ENCODE data around the gene CTDP1.

The CTDP1 gene

GRCh38 chr18:79690071-79690470 lies 10.5 kb downstream of the CTDP1 start:
- TF ChIP-seq REST (IDR thresholded peaks at IDR 0.05; ENCODE audit: insufficient read depth in 1 of 2, low read depth in 2 of 2, low read length in 2 of 2) (no peak), FOXP2 (optimal IDR thresholded peaks at IDR 0.05; ENCODE audit: borderline replicate concordance, extremely low read depth, extremely low read length, insufficient read depth) (no peak), TAF1 (IDR thresholded peaks at IDR 0.05; ENCODE audit: borderline replicate concordance, insufficient read depth, low read length) (no peak), POLR2AphosphoS5 (IDR thresholded peaks at IDR 0.05; ENCODE audit: low read depth, low read length) (no peak), SIN3A (IDR thresholded peaks at IDR 0.05; ENCODE audit: borderline replicate concordance, insufficient read depth, low read length) (no peak)

- TF ChIP-seq POLR2AphosphoS5 (IDR thresholded peaks at IDR 0.05; ENCODE audit: low read depth, low read length) (no peak), REST (IDR thresholded peaks at IDR 0.05; ENCODE audit: insufficient read depth in 1 of 2, low read depth in 2 of 2, low read length in 2 of 2) (no peak), TAF1 (IDR thresholded peaks at IDR 0.05; ENCODE audit: borderline replicate concordance, insufficient read depth, low read length) (no peak), FOXP2 (optimal IDR thresholded peaks at IDR 0.05; ENCODE audit: borderline replicate concordance, extremely low read depth, extremely low read length, insufficient read depth) (no peak), SIN3A (IDR thresholded peaks at IDR 0.05; ENCODE audit: borderline replicate concordance, insufficient read depth, low read length) (no peak)
Measured at GRCh38 chr18:79690586-79691482, 11.2 kb downstream of the CTDP1 start.

GRCh38 chr18:79692056-79692455 lies 12.5 kb downstream of the CTDP1 start:
- TF ChIP-seq SIN3A (IDR thresholded peaks at IDR 0.05; ENCODE audit: borderline replicate concordance, insufficient read depth, low read length), result no peak
- no peak for TF ChIP-seq POLR2AphosphoS5 (IDR thresholded peaks at IDR 0.05; ENCODE audit: low read depth, low read length)
- no peak for TF ChIP-seq TAF1 (IDR thresholded peaks at IDR 0.05; ENCODE audit: borderline replicate concordance, insufficient read depth, low read length)
- no peak for TF ChIP-seq REST (IDR thresholded peaks at IDR 0.05; ENCODE audit: insufficient read depth in 1 of 2, low read depth in 2 of 2, low read length in 2 of 2)
- no peak for TF ChIP-seq FOXP2 (optimal IDR thresholded peaks at IDR 0.05; ENCODE audit: borderline replicate concordance, extremely low read depth, extremely low read length, insufficient read depth)

GRCh38 chr18:79692886-79693285 lies 13.3 kb downstream of the CTDP1 start:
- TF ChIP-seq SIN3A (IDR thresholded peaks at IDR 0.05; ENCODE audit: borderline replicate concordance, insufficient read depth, low read length), result no peak
- no peak for TF ChIP-seq REST (IDR thresholded peaks at IDR 0.05; ENCODE audit: insufficient read depth in 1 of 2, low read depth in 2 of 2, low read length in 2 of 2)
- no peak for TF ChIP-seq TAF1 (IDR thresholded peaks at IDR 0.05; ENCODE audit: borderline replicate concordance, insufficient read depth, low read length)
- TF ChIP-seq POLR2AphosphoS5 (IDR thresholded peaks at IDR 0.05; ENCODE audit: low read depth, low read length), result no peak
- TF ChIP-seq FOXP2 (optimal IDR thresholded peaks at IDR 0.05; ENCODE audit: borderline replicate concordance, extremely low read depth, extremely low read length, insufficient read depth), result no peak
